Cardiac muscle cell (in vitro differentiated cells and primary cell): Measurements from ENCODE around the gene ATP6V0D1. TPM values are rescaled to one million over a fixed set of nuclear protein-coding genes. Genes with fewer than 3 reads are reported as not detected.

Experiments used
- DNase-seq, 2 donors: peaks; one replicate each; pipeline versions ENCODE4 v3.0.0 to v3.0.0-alpha.2; 2010 to 2017; ENCODE audit warnings: low read depth in 1 of 2, low spot score in 1 of 2
- H3K27ac ChIP-seq: fragments of 200-600 bp; sonication (generic); 2 replicates; pipeline ENCODE4 v1.5.1; 2016
- H3K27me3 ChIP-seq: fragments of 200-600 bp; sonication (generic); 2 replicates; pipeline ENCODE4 v1.6.0; 2016; ENCODE audit warnings: control low read depth
- H3K36me3 ChIP-seq: fragments of 200-600 bp; sonication (generic); 2 replicates; pipeline ENCODE4 v1.5.1; 2016; ENCODE audit warnings: control low read depth
- H3K4me1 ChIP-seq: fragments of 200-600 bp; sonication (generic); 2 replicates; pipeline ENCODE4 v1.8.1; 2017; ENCODE audit warnings: low read depth, mild to moderate bottlenecking, mixed run types
- H3K4me3 ChIP-seq: fragments of 200-600 bp; sonication (generic); 2 replicates; pipeline ENCODE4 v1.5.1; 2016; ENCODE audit warnings: mild to moderate bottlenecking
- H3K9me3 ChIP-seq: fragments of 200-600 bp; sonication (generic); 2 replicates; pipeline ENCODE4 v1.5.1; 2017; ENCODE audit warnings: low read depth, mild to moderate bottlenecking, control low read depth
- CTCF ChIP-seq: IDR thresholded peaks from 2 replicates; pipeline ENCODE4 v1.5.1; 2012; ENCODE audit warnings: low read depth, mild to moderate bottlenecking, low read length
- polyA plus RNA-seq: library from polyadenylated mRNA; unstranded; fragments of >200 nt; fragmentation: Nextera tagmentation; extraction: Ambion mirVana; gene quantifications from 2 replicates; pipeline ENCODE4 v1.2.1, GENCODE V29; 2016
- total RNA-seq: library from RNA; depleted of rRNA; stranded (reverse); fragments of >200 nt; gene quantifications from 2 replicates; pipeline ENCODE4 v1.2.3, GENCODE V29; 2016

The ATP6V0D1 gene
- total and polyA plus RNA-seq, 2 experiments from 2014 or later: 74.5 to 203 TPM

- Histone ChIP-seq H3K27ac (no peak overlapping the region), H3K4me3 (no peak overlapping the region)
- no peak for TF ChIP-seq CTCF
These were observed 88.5 kb downstream of the ATP6V0D1 start for GRCh38 chr16:67392301-67393059.

GRCh38 chr16:67391424-67392300 lies 89.3 kb downstream of the ATP6V0D1 start:
- peaks cover 10% of the 10 kb centered on the region for H3K4me1 ChIP-seq
- H3K4me3 ChIP-seq: no peak overlapping the region
- no peaks in the 10 kb centered on the region for H3K36me3 ChIP-seq
- peaks cover 70% of the 10 kb centered on the region for H3K27me3 ChIP-seq
- no peak for DNase-seq
- no peak for TF ChIP-seq CTCF
- no peaks in the 10 kb centered on the region for H3K9me3 ChIP-seq
- H3K27ac ChIP-seq: no peak overlapping the region

More at GRCh38 chr16:67392301-67393059, 88.5 kb downstream of the ATP6V0D1 start:
- Histone ChIP-seq H3K4me1 (peaks cover 14% of the 10 kb centered on the region), H3K36me3 (no peaks in the 10 kb centered on the region), H3K9me3 (no peaks in the 10 kb centered on the region), H3K27me3 (peaks cover 62% of the 10 kb centered on the region)
- DNase-seq: no peak

- no peak for DNase-seq
- Histone ChIP-seq H3K9me3 (no peaks in the 10 kb centered on the region), H3K4me3 (no peak overlapping the region), H3K36me3 (no peaks in the 10 kb centered on the region), H3K4me1 (peaks cover 3% of the 10 kb centered on the region), H3K27ac (no peak overlapping the region), H3K27me3 (peaks cover 77% of the 10 kb centered on the region)
- no peak for TF ChIP-seq CTCF
These were observed 90.0 kb downstream of the ATP6V0D1 start for GRCh38 chr16:67390816-67391423.

- no peak overlapping the region for H3K27ac ChIP-seq
- no peaks in the 10 kb centered on the region for H3K9me3 ChIP-seq
- no peak for DNase-seq
- no peak for TF ChIP-seq CTCF
- no peaks in the 10 kb centered on the region for H3K4me1 ChIP-seq
- H3K4me3 ChIP-seq: no peak overlapping the region
- H3K27me3 ChIP-seq: peaks cover 79% of the 10 kb centered on the region
- no peaks in the 10 kb centered on the region for H3K36me3 ChIP-seq
These were observed 90.8 kb downstream of the ATP6V0D1 start for GRCh38 chr16:67389911-67390815.

- H3K9me3 ChIP-seq: no peaks in the 10 kb centered on the region
- H3K27me3 ChIP-seq: peaks cover 69% of the 10 kb centered on the region
- no peak overlapping the region for H3K27ac ChIP-seq
- no peak for TF ChIP-seq CTCF
- no peak overlapping the region for H3K4me3 ChIP-seq
- H3K4me1 ChIP-seq: no peaks in the 10 kb centered on the region
- DNase-seq: no peak
- no peaks in the 10 kb centered on the region for H3K36me3 ChIP-seq
These were observed 92.4 kb downstream of the ATP6V0D1 start for GRCh38 chr16:67388591-67388990.
